Parathyroid adenoma (tissue), 2 donors: ENCODE measurements around the gene HOXA7.
A peak's percentile ranks its signal among the peaks of the same experiment; 100 is the strongest.

Experiments used
- H2AFZ ChIP-seq: fragments of 300-600 bp; sonication (generic); one replicate; pipeline ENCODE4 v1.7.0; 2017; ENCODE audit warnings: antibody characterized with exemption, mild to moderate bottlenecking
- H3K27ac ChIP-seq: fragments of 300-600 bp; sonication (generic); one replicate; pipeline ENCODE4 v1.7.0; 2017
- H3K27me3 ChIP-seq: fragments of 300-600 bp; sonication (generic); one replicate; pipeline ENCODE4 v1.7.0; 2017; ENCODE audit warnings: low read length; ENCODE audit not compliant: control insufficient read depth, insufficient read depth
- H3K36me3 ChIP-seq: fragments of 300-600 bp; sonication (generic); one replicate; pipeline ENCODE4 v1.7.0; 2017; ENCODE audit warnings: low read length; ENCODE audit not compliant: control insufficient read depth, insufficient read depth
- H3K4me1 ChIP-seq: fragments of 300-600 bp; sonication (generic); one replicate; pipeline ENCODE4 v1.7.0; 2017; ENCODE audit warnings: control low read depth
- H3K4me2 ChIP-seq: fragments of 300-600 bp; sonication (generic); one replicate; pipeline ENCODE4 v1.7.0; 2017; ENCODE audit warnings: low read length
- H3K4me3 ChIP-seq: fragments of 300-600 bp; sonication (generic); one replicate; pipeline ENCODE4 v1.7.0; 2017; ENCODE audit warnings: low read depth, low read length
- H3K79me2 ChIP-seq: fragments of 300-600 bp; sonication (generic); one replicate; pipeline ENCODE4 v1.7.0; 2017; ENCODE audit warnings: control low read depth
- H3K9ac ChIP-seq: fragments of 300-600 bp; sonication (generic); one replicate; pipeline ENCODE4 v1.7.0; 2017; ENCODE audit warnings: mild to moderate bottlenecking
- H3K9me3 ChIP-seq: fragments of 300-600 bp; sonication (generic); one replicate; pipeline ENCODE4 v1.7.0; 2017; ENCODE audit warnings: low read length; ENCODE audit not compliant: control insufficient read depth
- TF ChIP-seq, protein P1 (sequence below): fragments of 300-600 bp; sonication (generic); IDR thresholded peaks from one replicate; pipeline ENCODE4 v1.7.0; 2017; ENCODE audit warnings: antibody characterized with exemption, mild to moderate bottlenecking
- donor health status: primary hyperparathyroidism.

HOXA7 gene

GRCh38 chr7:27126596-27127327, 29.7 kb downstream of the HOXA7 start:
- TF ChIP-seq, protein P1, sequence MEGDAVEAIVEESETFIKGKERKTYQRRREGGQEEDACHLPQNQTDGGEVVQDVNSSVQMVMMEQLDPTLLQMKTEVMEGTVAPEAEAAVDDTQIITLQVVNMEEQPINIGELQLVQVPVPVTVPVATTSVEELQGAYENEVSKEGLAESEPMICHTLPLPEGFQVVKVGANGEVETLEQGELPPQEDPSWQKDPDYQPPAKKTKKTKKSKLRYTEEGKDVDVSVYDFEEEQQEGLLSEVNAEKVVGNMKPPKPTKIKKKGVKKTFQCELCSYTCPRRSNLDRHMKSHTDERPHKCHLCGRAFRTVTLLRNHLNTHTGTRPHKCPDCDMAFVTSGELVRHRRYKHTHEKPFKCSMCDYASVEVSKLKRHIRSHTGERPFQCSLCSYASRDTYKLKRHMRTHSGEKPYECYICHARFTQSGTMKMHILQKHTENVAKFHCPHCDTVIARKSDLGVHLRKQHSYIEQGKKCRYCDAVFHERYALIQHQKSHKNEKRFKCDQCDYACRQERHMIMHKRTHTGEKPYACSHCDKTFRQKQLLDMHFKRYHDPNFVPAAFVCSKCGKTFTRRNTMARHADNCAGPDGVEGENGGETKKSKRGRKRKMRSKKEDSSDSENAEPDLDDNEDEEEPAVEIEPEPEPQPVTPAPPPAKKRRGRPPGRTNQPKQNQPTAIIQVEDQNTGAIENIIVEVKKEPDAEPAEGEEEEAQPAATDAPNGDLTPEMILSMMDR: no peak
- no peak overlapping the region for H3K27ac ChIP-seq
- H3K36me3 ChIP-seq: no peaks in the 10 kb centered on the region
- no peaks in the 10 kb centered on the region for H3K9me3 ChIP-seq
- no peak overlapping the region for H3K9ac ChIP-seq
- no peaks in the 10 kb centered on the region for H3K4me1 ChIP-seq
- H3K4me2 ChIP-seq: peak overlapping the region; percentile 97
- no peaks in the 10 kb centered on the region for H3K79me2 ChIP-seq
- no peak overlapping the region for H2AFZ ChIP-seq
- H3K4me3 ChIP-seq: no peak overlapping the region
- H3K27me3 ChIP-seq: no peaks in the 10 kb centered on the region

DNA sequence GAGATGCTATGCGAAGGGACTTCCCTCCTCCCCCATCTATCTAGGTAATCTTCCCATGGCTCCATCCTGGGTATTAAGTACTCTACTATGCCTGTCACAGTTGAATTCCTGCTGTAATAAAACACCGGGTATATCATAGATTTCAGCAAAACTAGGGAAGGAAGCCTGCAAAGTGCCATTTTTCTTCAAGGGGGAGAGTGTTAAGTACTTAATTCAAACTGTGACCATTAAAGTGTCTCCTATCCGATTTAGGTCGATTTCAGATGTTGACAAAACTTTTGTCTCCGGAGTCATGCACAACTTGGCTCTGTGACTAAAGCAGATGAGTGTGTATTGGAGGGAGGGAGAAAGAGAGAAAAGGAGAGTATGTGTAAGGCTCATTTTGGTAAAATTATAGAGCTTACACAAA, 30.5 kb downstream of the HOXA7 start:
- Histone ChIP-seq H3K9ac (no peak overlapping the region), H3K4me2 (peak overlapping the region; percentile 49), H3K27me3 (no peaks in the 10 kb centered on the region), H3K9me3 (no peaks in the 10 kb centered on the region), H3K4me3 (no peak overlapping the region), H3K36me3 (no peaks in the 10 kb centered on the region), H3K27ac (no peak overlapping the region), H3K79me2 (no peaks in the 10 kb centered on the region), H3K4me1 (no peaks in the 10 kb centered on the region), H2AFZ (no peak overlapping the region)
- TF ChIP-seq, protein P1: no peak

- Histone ChIP-seq H3K9ac (no peak overlapping the region), H3K79me2 (no peaks in the 10 kb centered on the region), H3K4me1 (no peaks in the 10 kb centered on the region), H3K4me3 (no peak overlapping the region), H3K27ac (no peak overlapping the region), H3K27me3 (no peaks in the 10 kb centered on the region), H2AFZ (no peak overlapping the region), H3K4me2 (peak overlapping the region; percentile 49), H3K36me3 (no peaks in the 10 kb centered on the region), H3K9me3 (no peaks in the 10 kb centered on the region)
- TF ChIP-seq, protein P1: no peak
Measured at GRCh38 chr7:27124902-27125689, 31.4 kb downstream of the HOXA7 start.

GRCh38 chr7:27124096-27124901, 32.2 kb downstream of the HOXA7 start:
- no peak overlapping the region for H3K9ac ChIP-seq
- H3K36me3 ChIP-seq: no peaks in the 10 kb centered on the region
- H3K27me3 ChIP-seq: no peaks in the 10 kb centered on the region
- H3K9me3 ChIP-seq: no peaks in the 10 kb centered on the region
- no peaks in the 10 kb centered on the region for H3K4me1 ChIP-seq
- H3K79me2 ChIP-seq: no peaks in the 10 kb centered on the region
- no peak overlapping the region for H2AFZ ChIP-seq
- H3K4me2 ChIP-seq: no peak overlapping the region
- no peak overlapping the region for H3K27ac ChIP-seq
- TF ChIP-seq, protein P1: no peak
- no peak overlapping the region for H3K4me3 ChIP-seq
